WTC11 (cell line): ENCODE results near the gene LPGAT1.

Experiments
- CREM ChIP-seq: sonication (generic); formaldehyde crosslinking; IDR thresholded peaks from 2 replicates; pipeline ENCODE4 v1.8.1; 2022; ENCODE audit warnings: mild to moderate bottlenecking, missing genetic modification reagents, moderate library complexity
- ESRRA ChIP-seq: sonication (generic); formaldehyde crosslinking; IDR thresholded peaks from 2 replicates; pipeline ENCODE4 v1.8.1; 2022; ENCODE audit warnings: mild to moderate bottlenecking, missing genetic modification reagents, borderline replicate concordance
- NR1H2 ChIP-seq: sonication (generic); formaldehyde crosslinking; IDR thresholded peaks from 2 replicates; pipeline ENCODE4 v1.9.0; 2021; ENCODE audit warnings: mild to moderate bottlenecking, moderate library complexity, missing genetic modification reagents
- TF ChIP-seq, protein P1 (sequence below): fragments of 200-600 bp; IDR thresholded peaks from 2 replicates; pipeline ENCODE4 v1.8.0; 2022; ENCODE audit warnings: antibody characterized with exemption
- TF ChIP-seq, protein P2 (sequence below): sonication (generic); formaldehyde crosslinking; IDR thresholded peaks from 2 replicates; pipeline ENCODE4 v1.8.0; 2022; ENCODE audit warnings: mild to moderate bottlenecking, missing genetic modification reagents
- TF ChIP-seq, protein P3 (sequence below): sonication (generic); formaldehyde crosslinking; IDR thresholded peaks from 2 replicates; pipeline ENCODE4 v1.8.1; 2023; ENCODE audit warnings: mild to moderate bottlenecking, missing genetic modification reagents, moderate library complexity

DNA sequence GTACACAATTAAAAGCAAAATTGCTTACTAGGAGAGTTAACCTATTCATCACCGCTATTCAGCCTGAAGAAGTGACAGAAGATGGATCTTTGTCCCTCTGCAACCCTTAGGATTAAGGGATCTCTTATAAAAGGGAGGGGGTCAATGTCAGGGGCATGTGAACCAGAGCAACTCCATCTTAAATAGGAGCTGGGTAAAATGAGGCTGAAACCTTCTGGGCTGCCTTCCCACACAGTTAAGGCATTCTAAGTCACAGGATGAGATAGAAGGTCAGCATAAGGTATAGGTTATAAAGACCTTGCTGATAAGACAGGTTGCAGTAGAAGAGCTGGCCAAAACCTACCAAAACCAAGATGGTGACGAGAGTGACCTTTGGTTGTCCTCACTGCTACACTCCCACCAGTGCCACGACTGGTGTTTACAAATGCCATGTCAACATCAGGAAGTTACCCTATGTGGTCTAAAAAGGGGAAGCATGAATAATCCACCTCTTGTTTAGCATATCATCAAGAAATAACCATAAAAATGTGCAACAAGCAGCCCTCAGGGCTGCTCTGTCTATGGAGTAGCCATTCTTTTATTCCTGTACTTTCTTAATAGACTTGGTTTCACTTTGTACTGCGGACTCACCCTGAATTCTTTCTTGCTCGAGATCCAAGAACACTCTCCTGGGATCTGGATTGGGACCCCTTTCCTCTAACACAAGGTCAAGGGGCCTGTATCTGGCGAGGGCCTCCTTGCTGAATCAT is 119.8 kb downstream of the LPGAT1 start:
- TF ChIP-seq ESRRA (CRISPR knock-in tag) (no peak), CREM (CRISPR knock-in tag) (no peak), NR1H2 (CRISPR knock-in tag) (no peak)
- TF ChIP-seq, protein P1, sequence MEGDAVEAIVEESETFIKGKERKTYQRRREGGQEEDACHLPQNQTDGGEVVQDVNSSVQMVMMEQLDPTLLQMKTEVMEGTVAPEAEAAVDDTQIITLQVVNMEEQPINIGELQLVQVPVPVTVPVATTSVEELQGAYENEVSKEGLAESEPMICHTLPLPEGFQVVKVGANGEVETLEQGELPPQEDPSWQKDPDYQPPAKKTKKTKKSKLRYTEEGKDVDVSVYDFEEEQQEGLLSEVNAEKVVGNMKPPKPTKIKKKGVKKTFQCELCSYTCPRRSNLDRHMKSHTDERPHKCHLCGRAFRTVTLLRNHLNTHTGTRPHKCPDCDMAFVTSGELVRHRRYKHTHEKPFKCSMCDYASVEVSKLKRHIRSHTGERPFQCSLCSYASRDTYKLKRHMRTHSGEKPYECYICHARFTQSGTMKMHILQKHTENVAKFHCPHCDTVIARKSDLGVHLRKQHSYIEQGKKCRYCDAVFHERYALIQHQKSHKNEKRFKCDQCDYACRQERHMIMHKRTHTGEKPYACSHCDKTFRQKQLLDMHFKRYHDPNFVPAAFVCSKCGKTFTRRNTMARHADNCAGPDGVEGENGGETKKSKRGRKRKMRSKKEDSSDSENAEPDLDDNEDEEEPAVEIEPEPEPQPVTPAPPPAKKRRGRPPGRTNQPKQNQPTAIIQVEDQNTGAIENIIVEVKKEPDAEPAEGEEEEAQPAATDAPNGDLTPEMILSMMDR, result no peak
- TF ChIP-seq, protein P2, sequence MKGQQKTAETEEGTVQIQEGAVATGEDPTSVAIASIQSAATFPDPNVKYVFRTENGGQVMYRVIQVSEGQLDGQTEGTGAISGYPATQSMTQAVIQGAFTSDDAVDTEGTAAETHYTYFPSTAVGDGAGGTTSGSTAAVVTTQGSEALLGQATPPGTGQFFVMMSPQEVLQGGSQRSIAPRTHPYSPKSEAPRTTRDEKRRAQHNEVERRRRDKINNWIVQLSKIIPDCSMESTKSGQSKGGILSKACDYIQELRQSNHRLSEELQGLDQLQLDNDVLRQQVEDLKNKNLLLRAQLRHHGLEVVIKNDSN (CRISPR knock-in tag), result no peak
- TF ChIP-seq, protein P3, sequence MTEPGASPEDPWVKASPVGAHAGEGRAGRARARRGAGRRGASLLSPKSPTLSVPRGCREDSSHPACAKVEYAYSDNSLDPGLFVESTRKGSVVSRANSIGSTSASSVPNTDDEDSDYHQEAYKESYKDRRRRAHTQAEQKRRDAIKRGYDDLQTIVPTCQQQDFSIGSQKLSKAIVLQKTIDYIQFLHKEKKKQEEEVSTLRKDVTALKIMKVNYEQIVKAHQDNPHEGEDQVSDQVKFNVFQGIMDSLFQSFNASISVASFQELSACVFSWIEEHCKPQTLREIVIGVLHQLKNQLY (CRISPR knock-in tag), result no peak
